SIG-M5 (cell line): ENCODE results near the gene RPL29.
A peak's percentile ranks its signal among the peaks of the same experiment; 100 is the strongest.
"Not testable (repeated sequence)": the region's sequence is repeated elsewhere in the genome, so short reads cannot be mapped to it uniquely, and the experiment has no call there.

Experiments
- DNase-seq: peaks from one replicate; lab custom pipeline; 2025; lab: John Stamatoyannopoulos, UW

The RPL29 gene

GRCh38 chr3:52005571-52005986 lies 9.9 kb upstream of the RPL29 start:
- DNase-seq: no peak

DNA sequence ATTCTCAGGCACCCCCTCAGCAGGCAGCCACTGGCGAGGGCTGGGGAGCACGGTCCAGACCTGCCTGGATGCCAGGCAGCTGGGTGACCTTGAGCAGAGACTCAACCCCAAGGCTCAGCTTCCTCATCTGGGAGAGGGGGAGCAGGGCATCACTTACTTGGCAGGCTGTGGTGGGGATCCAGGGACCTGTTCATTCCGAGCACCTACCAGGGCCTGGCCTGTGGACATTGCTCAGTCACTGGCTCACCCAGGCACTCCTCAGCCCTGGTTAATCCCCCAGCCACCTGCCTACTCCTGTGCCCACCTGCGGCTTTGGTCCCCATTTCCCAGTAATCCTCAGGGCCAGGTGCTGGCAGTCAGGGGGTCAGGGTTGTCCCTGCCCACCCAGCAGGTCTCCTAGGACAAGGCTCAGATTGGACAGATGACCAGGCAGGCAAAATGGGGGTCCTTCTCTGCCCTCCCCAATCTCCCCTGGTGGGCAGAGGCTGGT lies 9.3 kb upstream of the RPL29 start:
- DNase-seq: no peak

DNA sequence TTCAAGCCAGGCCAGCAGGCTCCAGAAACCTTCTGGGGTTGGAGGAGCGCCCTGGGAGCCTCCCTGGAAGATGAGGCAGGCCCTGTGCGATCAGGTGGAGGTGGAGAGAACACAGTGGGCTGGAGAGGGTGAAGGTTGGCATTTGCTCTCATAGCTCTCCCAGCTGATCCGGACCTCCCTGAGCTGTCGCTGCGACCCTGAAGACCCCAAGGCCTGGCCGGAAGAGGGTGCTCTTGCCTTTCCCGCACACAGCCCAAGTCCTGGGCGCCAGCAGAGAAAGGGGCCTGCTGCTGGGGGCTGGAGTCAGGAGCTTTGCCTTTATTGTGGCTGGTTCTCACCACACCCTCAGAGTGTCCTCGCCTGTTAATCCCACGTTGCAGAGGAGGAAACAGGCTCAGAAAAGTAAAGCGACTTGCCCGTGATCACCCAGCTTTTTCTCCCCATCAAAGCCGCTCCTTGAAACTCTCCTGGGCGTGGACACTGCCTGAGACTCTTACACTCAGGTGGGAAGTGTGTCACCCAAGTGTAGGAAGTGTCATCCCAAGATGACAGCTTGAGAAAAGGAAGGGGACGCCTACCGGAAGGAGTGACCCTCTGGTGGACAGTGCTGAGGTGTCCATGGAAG lies 8.6 kb upstream of the RPL29 start:
- DNase-seq: no peak

GRCh38 chr3:52002748-52003147 lies 7.1 kb upstream of the RPL29 start:
- DNase-seq: no peak

DNA sequence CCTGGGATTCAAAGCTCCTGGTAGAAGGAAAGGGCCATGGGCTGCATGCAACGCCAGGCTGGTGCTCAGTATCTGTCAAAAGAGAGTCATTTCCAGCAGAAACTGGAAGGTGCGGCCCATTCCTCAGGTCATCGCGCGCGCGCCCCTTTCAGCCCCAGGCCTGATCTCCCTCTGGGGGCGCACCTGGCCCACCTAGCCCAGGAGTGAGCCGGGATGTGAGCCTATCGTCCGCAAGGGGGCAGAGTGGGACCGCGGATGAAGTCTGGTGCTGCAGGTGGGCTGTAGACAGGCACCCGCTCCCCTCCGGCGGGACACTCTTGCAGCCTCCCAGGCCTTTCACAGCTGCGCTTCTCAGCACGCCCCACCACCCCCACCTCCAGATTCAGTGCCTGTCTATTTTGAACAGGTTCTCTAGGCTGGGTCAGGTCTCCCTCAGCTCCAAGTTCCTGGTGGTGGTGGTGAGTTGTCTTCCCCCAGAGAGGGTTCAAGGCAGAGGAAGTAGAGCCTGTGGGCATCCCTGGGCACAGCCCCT lies 5.8 kb upstream of the RPL29 start:
- DNase-seq: no peak

DNA sequence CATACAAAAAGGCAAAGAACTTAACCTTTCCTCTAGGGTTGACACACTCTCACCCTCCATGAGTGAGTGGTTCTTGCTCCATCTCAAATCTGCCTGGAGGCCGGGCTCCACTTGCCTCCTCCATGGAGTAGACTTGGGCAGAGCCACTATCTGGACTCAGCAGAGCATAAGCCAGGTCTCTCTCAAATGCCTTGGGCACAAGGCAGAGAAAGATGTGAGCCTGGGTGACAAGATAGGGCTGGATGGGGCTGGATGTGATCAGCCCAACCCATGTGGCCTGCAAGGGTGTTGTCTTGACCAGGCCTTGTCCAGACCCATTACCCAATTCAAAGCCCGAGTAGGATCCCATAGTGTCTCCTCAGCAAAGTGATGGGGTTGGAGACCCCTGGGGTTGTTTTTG lies 4.2 kb upstream of the RPL29 start:
- DNase-seq: no peak

DNA sequence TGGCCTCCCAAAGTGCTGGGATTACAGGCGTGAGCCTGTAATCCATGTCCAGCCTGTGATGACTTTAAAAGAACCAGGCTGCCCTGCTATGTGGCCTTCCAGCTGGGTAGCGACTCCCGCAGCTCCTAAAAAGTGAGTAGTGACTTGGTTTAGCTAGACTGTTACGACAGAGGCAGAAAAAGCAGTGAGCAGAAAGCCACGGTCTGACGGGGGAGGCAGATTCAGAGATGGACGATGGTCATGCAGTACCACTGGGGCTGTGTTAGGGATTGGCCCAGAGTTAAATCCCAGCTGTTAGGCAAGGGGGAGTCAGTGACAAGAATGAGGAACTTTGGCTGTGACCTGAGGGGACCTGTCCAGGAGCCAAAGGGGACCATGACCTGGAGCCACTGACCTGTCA lies 3.1 kb upstream of the RPL29 start:
- DNase-seq: no peak

GRCh38 chr3:51997935-51998596 lies 2.4 kb upstream of the RPL29 start:
- no peak for DNase-seq

DNA sequence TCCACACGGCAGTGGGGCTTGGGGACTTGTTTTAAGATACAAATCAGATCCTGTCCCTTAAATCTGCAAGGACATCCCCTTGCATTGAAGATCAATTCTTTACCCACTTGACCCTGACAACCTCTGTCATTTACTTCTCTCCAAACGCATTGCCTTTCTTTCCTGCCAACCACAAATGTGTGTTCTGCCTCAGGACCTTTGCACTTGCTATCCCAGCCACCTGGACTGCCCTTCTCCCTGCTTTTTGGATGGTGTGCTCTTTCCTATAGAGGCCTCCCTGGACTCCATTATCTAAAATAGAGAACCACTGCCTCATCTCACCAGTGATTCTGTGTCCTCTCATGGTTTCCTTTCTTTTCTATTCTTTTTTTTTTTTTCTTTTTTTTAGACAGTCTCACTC lies 1.5 kb upstream of the RPL29 start:
- DNase-seq: no peak

DNA sequence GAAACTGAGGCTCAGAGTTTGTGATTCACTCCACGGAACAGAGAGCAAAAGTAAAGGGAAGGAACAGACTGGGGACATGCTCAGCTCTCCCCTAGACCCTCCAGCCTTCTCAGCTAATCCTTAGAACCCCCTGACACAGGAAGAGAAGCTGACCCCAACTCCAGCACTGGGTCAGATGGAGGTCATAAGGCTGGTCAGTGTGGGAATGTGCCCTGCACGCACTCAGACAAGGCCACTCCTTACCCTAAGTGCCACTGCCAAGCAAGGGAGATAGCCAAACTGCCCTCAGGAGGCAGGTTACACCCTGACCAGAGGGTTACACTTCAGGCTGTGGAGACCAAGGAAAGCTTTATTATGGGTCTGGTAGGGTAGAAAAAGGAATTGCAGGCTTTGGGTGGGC lies 1.2 kb downstream of the RPL29 start:
- no peak for DNase-seq

DNA sequence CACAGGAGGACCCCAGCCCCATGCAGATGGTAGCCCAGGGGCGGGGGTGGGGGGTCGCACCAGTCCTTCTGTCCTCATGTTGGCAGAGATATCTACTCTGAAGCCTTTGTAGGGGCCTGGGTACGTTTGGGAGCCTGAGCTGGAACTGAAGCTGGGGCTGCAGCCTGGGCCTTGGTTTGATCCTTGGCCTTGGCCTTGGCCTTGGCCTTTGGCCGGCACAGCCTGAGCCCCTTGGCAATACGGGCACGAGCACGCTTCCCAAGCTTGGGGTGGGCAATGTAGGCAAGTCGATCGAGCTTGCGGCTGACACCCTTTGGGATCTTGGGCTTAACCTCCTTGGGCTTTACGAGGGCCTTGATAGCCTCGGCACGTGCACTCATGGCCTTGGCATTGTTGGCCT lies 2.0 kb downstream of the RPL29 start:
- DNase-seq: not testable (repeated sequence)

- DNase-seq: no peak
Measured at GRCh38 chr3:51992017-51992682, 3.5 kb downstream of the RPL29 start.

GRCh38 chr3:51990501-51990971 lies 5.2 kb downstream of the RPL29 start:
- DNase-seq: not testable (repeated sequence)

DNA sequence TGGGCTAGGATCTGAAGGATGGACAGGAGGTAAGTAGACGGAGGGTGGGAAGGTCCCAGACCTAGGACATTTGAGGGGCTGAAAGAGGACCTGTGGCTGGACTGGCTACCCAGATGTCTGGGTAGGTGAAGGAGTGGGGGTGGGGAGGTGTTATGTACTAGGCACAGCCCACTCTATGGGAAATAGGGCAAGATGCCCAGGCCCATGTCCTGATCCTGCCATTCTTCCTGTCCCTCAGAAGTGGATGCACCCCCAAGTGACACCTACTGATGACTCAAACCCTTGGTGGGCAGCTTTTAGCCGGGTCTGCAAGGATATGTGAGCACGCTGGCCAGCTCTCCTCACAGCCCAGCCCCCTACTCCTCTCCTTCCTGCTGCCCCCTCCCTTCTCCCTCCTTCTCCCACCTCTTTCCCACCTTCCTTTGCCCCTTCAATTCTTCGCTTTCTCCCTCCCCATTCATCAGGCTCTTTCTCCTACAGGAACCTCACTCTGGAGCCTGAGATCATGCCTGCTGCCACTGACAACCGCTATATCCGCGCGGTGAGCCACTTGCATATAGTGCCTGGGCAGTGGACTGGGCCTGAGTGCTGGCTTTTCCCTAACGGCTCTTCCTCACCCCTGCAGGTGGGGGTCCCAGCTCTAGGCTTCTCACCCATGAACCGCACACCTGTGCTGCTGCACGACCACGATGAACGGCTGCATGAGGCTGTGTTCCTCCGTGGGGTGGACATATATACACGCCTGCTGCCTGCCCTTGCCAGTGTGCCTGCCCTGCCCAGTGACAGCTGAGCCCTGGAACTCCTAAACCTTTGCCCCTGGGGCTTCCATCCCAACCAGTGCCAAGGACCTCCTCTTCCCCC lies 7.2 kb downstream of the RPL29 start:
- no peak for DNase-seq

DNA sequence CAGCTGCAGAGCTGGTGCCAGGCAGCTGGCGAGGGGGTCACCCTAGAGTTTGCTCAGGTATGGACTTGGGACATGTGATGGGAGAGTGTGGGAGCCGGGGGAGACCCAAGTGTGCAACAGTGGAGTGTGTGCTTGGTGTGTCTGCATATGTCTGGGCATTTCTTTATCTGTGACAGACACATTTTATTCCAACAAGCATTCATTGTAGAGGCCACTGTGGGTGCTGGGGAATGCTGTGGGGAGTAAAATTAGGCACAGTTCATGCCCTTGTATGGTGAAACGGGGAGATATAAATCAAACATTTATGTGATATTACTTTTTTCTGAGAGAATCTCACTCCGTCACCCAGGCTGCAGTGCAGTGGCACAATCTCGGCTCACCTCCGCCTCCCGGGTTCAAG lies 8.1 kb downstream of the RPL29 start:
- no peak for DNase-seq

DNA sequence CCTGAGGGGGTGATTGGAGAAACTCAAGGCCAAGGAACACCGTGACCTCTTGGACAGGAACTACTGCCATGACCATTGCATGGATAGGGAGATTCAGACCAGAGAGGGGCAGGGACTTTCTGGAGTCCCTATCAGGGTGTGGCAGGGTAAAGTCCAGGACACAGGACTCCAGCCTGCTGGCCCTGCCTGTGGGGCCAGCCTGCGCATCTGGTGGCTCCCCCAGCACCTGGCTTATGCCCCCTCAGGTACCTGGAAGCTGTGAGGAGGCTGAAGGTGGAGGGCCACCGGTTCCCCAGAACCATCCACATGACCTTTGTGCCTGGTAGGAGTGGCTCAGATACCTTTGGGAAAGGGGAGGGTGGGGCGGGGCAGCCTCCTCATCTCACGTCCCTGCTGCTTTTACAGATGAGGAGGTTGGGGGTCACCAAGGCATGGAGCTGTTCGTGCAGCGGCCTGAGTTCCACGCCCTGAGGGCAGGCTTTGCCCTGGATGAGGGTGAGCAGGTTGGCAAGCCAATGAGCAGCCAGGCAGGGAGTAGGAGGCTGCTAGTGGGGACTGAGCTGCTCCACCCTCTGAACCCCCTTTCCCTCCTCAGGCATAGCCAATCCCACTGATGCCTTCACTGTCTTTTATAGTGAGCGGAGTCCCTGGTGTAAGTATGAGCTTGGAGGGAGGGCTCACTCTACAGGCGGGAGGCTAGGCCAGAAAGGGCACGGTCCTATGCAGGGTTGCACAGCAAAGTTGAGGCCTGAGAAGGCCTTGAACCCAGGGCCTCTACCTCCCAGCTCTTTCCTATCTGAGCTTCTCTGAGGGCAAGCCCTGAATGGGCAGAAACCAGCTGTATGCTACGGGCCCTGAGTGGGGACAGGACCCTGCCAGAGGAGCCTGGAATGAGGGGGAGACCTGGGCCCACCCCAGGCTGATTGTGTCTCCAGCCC lies 9.4 kb downstream of the RPL29 start:
- no peak for DNase-seq

DNA sequence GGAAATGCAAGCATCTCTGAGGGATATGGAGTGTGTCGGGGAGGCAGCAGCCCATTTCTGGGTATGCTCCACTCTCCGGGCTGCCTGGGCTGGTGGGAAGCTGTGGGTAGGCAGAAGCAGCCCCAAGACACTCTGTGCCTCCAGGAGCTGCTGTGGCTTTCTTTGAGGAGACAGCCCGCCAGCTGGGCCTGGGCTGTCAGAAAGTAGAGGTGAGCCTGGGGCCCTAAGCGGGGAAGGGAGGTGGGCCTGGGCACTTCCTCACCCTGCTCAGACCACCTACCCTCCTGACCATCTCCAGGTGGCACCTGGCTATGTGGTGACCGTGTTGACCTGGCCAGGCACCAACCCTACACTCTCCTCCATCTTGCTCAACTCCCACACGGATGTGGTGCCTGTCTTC lies 10.6 kb downstream of the RPL29 start:
- no peak for DNase-seq

- no peak for DNase-seq
Measured at GRCh38 chr3:51984269-51984647, 11.4 kb downstream of the RPL29 start.

DNA sequence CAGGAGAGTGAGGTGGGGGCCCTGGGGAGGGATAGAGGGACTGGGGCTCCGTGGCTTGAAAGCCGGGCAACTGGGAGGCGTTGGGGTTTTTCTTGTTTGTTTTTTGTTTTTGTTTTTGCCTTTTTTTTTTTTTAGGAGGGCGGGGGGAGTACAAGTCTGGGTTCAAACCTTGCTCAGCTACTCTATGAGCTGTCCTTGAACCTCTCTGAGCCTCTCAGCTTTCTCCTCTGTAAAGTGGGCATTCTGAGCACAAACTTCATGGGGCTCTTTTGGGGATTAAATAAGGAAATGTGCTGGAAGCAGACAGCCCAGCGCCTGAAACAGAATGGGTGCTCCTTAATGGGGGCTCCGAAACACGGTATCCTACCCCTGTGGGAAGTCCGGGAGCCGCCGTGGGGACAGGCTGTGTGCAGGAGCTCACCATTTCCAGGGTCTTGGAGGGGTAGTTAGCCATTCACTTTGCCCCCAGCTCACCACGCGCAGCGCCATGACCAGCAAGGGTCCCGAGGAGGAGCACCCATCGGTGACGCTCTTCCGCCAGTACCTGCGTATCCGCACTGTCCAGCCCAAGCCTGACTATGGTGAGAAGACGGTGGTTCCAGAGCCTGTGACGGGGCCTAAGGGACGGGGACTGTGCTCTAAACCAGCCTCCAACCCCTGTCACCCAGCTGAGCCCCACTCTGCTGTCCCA lies 12.0 kb downstream of the RPL29 start:
- DNase-seq: no peak

- DNase-seq: peak; percentile 35
Measured at GRCh38 chr3:51982838-51983577, 12.7 kb downstream of the RPL29 start, which contains the start of gene ACY1. Gene ACY1 (plus strand): TSS chr3:51983535. CDS start chr3:51984065, 530 bp downstream.
